Astrocyte of the spinal cord (primary cell): ENCODE data around the gene RHPN2.
"Not testable (repeated sequence)": the region's sequence is repeated elsewhere in the genome, so short reads cannot be mapped to it uniquely, and the experiment has no call there.

Experiments
- DNase-seq: peaks from one replicate; pipeline ENCODE4 v3.0.0; 2011; ENCODE audit warnings: low read depth, low spot score
- H3K4me3 ChIP-seq: 2 replicates; pipeline ENCODE4 v1.5.1; 2011; ENCODE audit warnings: low read depth, mild to moderate bottlenecking, low read length, moderate library complexity
- CTCF ChIP-seq: IDR thresholded peaks from 2 replicates; pipeline ENCODE4 v1.5.1; 2012; ENCODE audit warnings: low read depth, mild to moderate bottlenecking, low read length, inconsistent platforms
- in situ Hi-C: cut with HindIII; loops from 2 replicates; pipeline ENCODE4 v1.10.0; 2017; ENCODE audit warnings: low sequenced_read_pairs

The RHPN2 gene

GRCh38 chr19:32945260-32945659 lies 119.4 kb downstream of the RHPN2 start:
- no peak overlapping the region for H3K4me3 ChIP-seq
- no peak for DNase-seq
- in situ Hi-C loops = no loop called here
- TF ChIP-seq CTCF = no peak

DNA sequence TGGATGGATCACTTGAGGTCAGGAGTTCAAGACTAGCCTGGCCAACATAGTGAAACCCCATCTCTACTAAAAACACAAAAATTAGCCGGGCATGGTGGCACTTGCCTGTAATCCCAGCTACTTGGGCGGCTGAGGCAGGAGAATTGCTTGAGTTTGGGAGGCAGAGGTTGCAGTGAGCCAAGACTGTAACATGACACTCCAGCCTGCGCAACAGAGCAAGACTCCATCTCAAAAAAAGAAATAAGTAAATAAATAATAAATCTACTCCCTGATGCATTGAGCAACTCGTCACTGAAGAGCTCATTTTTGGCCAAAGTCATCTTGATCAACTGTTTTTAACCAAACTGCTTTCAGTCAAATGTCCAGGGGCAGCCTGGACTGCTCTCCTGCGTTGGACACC lies 123.4 kb downstream of the RHPN2 start:
- in situ Hi-C loops, DNase-seq, H3K4me3 ChIP-seq: not testable (repeated sequence)

- no peak overlapping the region for H3K4me3 ChIP-seq
- no peak for TF ChIP-seq CTCF
- DNase-seq = no peak
- in situ Hi-C loops = no loop called here
Observed at GRCh38 chr19:32936065-32936464, 128.6 kb downstream of the RHPN2 start.

DNA sequence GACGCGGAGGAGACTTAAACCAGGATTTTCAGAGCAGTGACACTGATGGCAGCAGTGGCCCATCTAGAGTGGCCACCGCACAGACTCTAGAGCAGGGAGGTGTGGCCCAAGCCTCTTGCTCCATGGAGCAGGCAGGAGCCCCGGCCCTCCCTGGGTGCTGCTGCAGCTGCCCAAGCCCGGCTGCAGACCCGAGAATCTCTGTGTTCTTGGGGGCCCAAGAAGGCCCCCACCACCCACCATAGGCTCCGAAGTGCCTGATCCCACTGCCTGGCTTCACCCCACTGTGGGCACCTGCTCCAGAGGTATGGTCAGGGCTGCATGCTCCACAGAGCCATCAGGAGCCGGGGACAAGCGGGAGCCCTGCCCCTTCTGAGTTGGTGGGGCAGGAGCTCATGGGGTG lies 129.1 kb downstream of the RHPN2 start:
- in situ Hi-C loops = no loop called here
- no peak overlapping the region for H3K4me3 ChIP-seq
- DNase-seq = no peak
- TF ChIP-seq CTCF = no peak

DNA sequence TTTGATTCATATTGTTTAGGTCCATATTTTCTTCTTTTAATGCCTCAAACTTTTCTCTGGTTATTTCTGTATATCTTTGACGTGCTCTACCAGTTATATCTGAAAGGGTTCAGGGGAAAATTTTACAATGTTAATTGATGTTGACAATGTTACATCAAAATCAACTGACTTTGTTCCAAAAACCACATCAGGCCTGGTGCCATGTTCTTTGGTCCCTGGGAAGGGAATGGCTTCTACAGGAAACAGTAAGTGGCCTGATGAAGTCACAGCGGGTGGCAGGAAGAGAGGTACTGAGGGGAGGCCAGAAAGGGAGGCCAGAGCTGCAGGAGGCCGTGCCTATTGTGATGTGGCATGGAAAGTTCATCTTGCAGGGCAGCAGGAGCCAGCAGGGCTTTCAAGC lies 131.1 kb downstream of the RHPN2 start:
- H3K4me3 ChIP-seq = no peak overlapping the region
- no peak for TF ChIP-seq CTCF
- in situ Hi-C loops = no loop called here

GRCh38 chr19:32930567-32930966 lies 134.1 kb downstream of the RHPN2 start:
- TF ChIP-seq CTCF = no peak
- no peak overlapping the region for H3K4me3 ChIP-seq
- DNase-seq = no peak
- in situ Hi-C loops = no loop called here

More for the DNA sequence above, 131.1 kb downstream of the RHPN2 start:
- DNase-seq = no peak

GRCh38 chr19:32928806-32929205 lies 135.9 kb downstream of the RHPN2 start:
- TF ChIP-seq CTCF = no peak
- in situ Hi-C loops = no loop called here
- peak; percentile 16 for DNase-seq
- no peak overlapping the region for H3K4me3 ChIP-seq
